HG03135 (cell line): ENCODE results near the gene FGF1.

ENCODE experiments used
- ATAC-seq: cut with Tn5 transposase; IDR thresholded peaks from one replicate; pipeline ENCODE4 v1.9.1; 2021; ENCODE audit warnings: mild to moderate bottlenecking, moderate library complexity; ENCODE audit not compliant: unreplicated experiment

The FGF1 gene

GRCh38 chr5:142615948-142616347 is 69.9 kb downstream of the FGF1 start:
- no peak for ATAC-seq

GRCh38 chr5:142614054-142614453 is 71.8 kb downstream of the FGF1 start:
- no peak for ATAC-seq

- no peak for ATAC-seq
Measured at GRCh38 chr5:142613271-142613671, 72.6 kb downstream of the FGF1 start.

GRCh38 chr5:142612494-142613270 is 73.2 kb downstream of the FGF1 start:
- ATAC-seq: no peak

GRCh38 chr5:142611154-142611553 is 74.7 kb downstream of the FGF1 start:
- ATAC-seq: no peak

- ATAC-seq: no peak
Measured at GRCh38 chr5:142610176-142611001, 75.5 kb downstream of the FGF1 start.

GRCh38 chr5:142609142-142609541 is 76.7 kb downstream of the FGF1 start:
- no peak for ATAC-seq

- ATAC-seq: no peak
Measured at GRCh38 chr5:142608081-142608480, 77.8 kb downstream of the FGF1 start.

GRCh38 chr5:142605611-142606010 is 80.3 kb downstream of the FGF1 start:
- no peak for ATAC-seq

- ATAC-seq: no peak
Measured at GRCh38 chr5:142602720-142603245, 83.1 kb downstream of the FGF1 start.

- no peak for ATAC-seq
Measured at GRCh38 chr5:142601432-142601831, 84.5 kb downstream of the FGF1 start.

- no peak for ATAC-seq
Measured at GRCh38 chr5:142600611-142601358, 85.1 kb downstream of the FGF1 start.

GRCh38 chr5:142600092-142600491 is 85.8 kb downstream of the FGF1 start:
- ATAC-seq: no peak

- ATAC-seq: no peak
Measured at GRCh38 chr5:142598338-142598700, 87.6 kb downstream of the FGF1 start.

- no peak for ATAC-seq
Measured at GRCh38 chr5:142597546-142598337, 88.1 kb downstream of the FGF1 start.

GRCh38 chr5:142597025-142597424 is 88.9 kb downstream of the FGF1 start:
- no peak for ATAC-seq

- no peak for ATAC-seq
Measured at GRCh38 chr5:142592365-142592764, 93.5 kb downstream of the FGF1 start.

- no peak for ATAC-seq
Measured at GRCh38 chr5:142590451-142591231, 95.2 kb downstream of the FGF1 start.

- no peak for ATAC-seq
Measured at GRCh38 chr5:142589720-142590119, 96.2 kb downstream of the FGF1 start.
